IPS-18a (cell line): ENCODE measurements around the gene SQSTM1.
"Not testable (repeated sequence)": the region's sequence is repeated elsewhere in the genome, so short reads cannot be mapped to it uniquely, and the experiment has no call there.

Experiments used
- H3K27ac ChIP-seq: one replicate; pipeline ENCODE4 v1.5.1; 2013; ENCODE audit warnings: low read length
- H3K27me3 ChIP-seq: one replicate; pipeline ENCODE4 v1.6.1; 2013; ENCODE audit warnings: mild to moderate bottlenecking, low read length; ENCODE audit not compliant: control insufficient read depth, insufficient read depth
- H3K36me3 ChIP-seq: one replicate; pipeline ENCODE4 v1.6.1; 2013; ENCODE audit warnings: low read depth, low read length; ENCODE audit not compliant: control insufficient read depth
- H3K4me1 ChIP-seq: one replicate; pipeline ENCODE4 v1.6.1; 2013; ENCODE audit warnings: low read depth, low read length; ENCODE audit not compliant: control insufficient read depth
- H3K4me3 ChIP-seq: one replicate; pipeline ENCODE4 v1.5.1; 2013; ENCODE audit warnings: low read length
- H3K9ac ChIP-seq: one replicate; pipeline ENCODE4 v1.6.1; 2013; ENCODE audit warnings: mild to moderate bottlenecking, low read length, moderate library complexity
- H3K9me3 ChIP-seq: one replicate; pipeline ENCODE4 v1.6.1; 2013; ENCODE audit warnings: low read depth, low read length; ENCODE audit not compliant: control insufficient read depth

Gene SQSTM1

GRCh38 chr5:179783128-179783527, 37.6 kb upstream of the SQSTM1 start:
- H3K27ac ChIP-seq, result no peak overlapping the region

GRCh38 chr5:179786861-179787260, 33.8 kb upstream of the SQSTM1 start:
- H3K4me1 ChIP-seq, result no peaks in the 10 kb centered on the region
- no peaks in the 10 kb centered on the region for H3K36me3 ChIP-seq
- no peak overlapping the region for H3K4me3 ChIP-seq
- no peaks in the 10 kb centered on the region for H3K27me3 ChIP-seq
- no peak overlapping the region for H3K9ac ChIP-seq
- H3K27ac ChIP-seq, result no peak overlapping the region
- H3K9me3 ChIP-seq, result no peaks in the 10 kb centered on the region

More at GRCh38 chr5:179783128-179783527, 37.6 kb upstream of the SQSTM1 start:
- Histone ChIP-seq H3K9me3 (no peaks in the 10 kb centered on the region), H3K9ac (no peak overlapping the region), H3K4me3 (no peak overlapping the region), H3K27me3 (no peaks in the 10 kb centered on the region), H3K36me3 (peaks cover 6% of the 10 kb centered on the region), H3K4me1 (no peaks in the 10 kb centered on the region)

GRCh38 chr5:179788193-179788854, 32.4 kb upstream of the SQSTM1 start:
- H3K36me3 ChIP-seq, result no peaks in the 10 kb centered on the region
- H3K4me3 ChIP-seq, result no peak overlapping the region
- H3K9me3 ChIP-seq, result no peaks in the 10 kb centered on the region
- no peak overlapping the region for H3K9ac ChIP-seq
- no peaks in the 10 kb centered on the region for H3K4me1 ChIP-seq
- no peak overlapping the region for H3K27ac ChIP-seq
- no peaks in the 10 kb centered on the region for H3K27me3 ChIP-seq

- not testable (repeated sequence) for H3K9me3 ChIP-seq, H3K27ac ChIP-seq, H3K4me1 ChIP-seq, H3K9ac ChIP-seq, H3K27me3 ChIP-seq, H3K36me3 ChIP-seq, H3K4me3 ChIP-seq
Observed at GRCh38 chr5:179789278-179789677, 31.4 kb upstream of the SQSTM1 start.

DNA sequence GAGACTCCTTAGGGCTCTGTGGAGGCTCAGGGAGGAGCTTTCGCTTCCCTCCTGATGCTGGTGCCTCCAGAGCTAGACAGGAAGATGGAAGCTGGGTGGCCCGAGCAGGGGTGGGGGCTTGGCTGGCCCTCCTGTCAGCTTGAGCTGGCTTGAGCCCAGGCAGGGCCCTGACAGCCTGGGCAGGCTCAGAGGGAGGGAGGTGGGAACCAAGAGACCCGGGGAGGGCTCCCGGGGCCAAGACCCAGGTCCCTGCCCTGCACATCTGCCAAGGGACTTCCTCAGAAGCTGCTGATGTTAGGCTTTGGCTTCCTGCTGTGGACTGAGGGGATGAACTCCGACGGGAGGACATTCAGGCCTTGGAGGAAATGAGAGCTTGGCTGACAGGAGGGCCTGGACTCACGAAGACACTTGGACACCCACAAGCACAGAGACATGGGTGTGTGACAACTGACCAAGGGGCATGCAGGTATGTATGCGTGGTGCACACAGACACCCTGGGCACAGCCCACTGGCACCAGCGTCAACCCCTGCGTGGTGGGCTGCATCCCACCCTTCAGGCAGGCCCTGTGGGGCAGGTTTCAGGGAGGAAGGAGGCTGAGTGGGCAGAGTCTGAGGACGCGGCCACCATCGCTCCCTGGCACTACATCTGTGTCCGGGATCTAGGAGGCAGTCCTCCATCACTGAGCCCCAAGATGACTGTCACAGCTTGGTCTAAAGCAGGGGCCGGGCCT, 28.7 kb upstream of the SQSTM1 start:
- no peaks in the 10 kb centered on the region for H3K27me3 ChIP-seq
- H3K9ac ChIP-seq, result no peak overlapping the region
- no peak overlapping the region for H3K4me3 ChIP-seq
- no peak overlapping the region for H3K27ac ChIP-seq
- H3K9me3 ChIP-seq, result no peaks in the 10 kb centered on the region
- no peaks in the 10 kb centered on the region for H3K36me3 ChIP-seq
- H3K4me1 ChIP-seq, result no peaks in the 10 kb centered on the region

GRCh38 chr5:179792612-179793467, 27.9 kb upstream of the SQSTM1 start:
- H3K27ac ChIP-seq, result no peak overlapping the region
- H3K27me3 ChIP-seq, result no peaks in the 10 kb centered on the region
- H3K4me3 ChIP-seq, result no peak overlapping the region
- H3K36me3 ChIP-seq, result no peaks in the 10 kb centered on the region
- no peak overlapping the region for H3K9ac ChIP-seq
- H3K4me1 ChIP-seq, result no peaks in the 10 kb centered on the region
- no peaks in the 10 kb centered on the region for H3K9me3 ChIP-seq

GRCh38 chr5:179793468-179794139, 27.1 kb upstream of the SQSTM1 start, which contains the start of gene LTC4S:
LTC4S (plus strand) TSS chr5:179793986; CDS start chr5:179794081, 95 bp downstream.
- H3K27ac ChIP-seq, result no peak within 1 kb of the TSS

GRCh38 chr5:179794171-179794570, 26.5 kb upstream of the SQSTM1 start:
- Histone ChIP-seq H3K27me3 (no peaks in the 10 kb centered on the region), H3K9ac (no peak overlapping the region), H3K27ac (no peak overlapping the region), H3K9me3 (no peaks in the 10 kb centered on the region), H3K4me1 (no peaks in the 10 kb centered on the region), H3K36me3 (peaks cover 4% of the 10 kb centered on the region), H3K4me3 (no peak overlapping the region)

More at GRCh38 chr5:179793468-179794139, 27.1 kb upstream of the SQSTM1 start, which contains the start of gene LTC4S:
- Histone ChIP-seq H3K9me3 (no peaks in the 10 kb centered on the region), H3K9ac (no peak within 1 kb of the TSS), H3K27me3 (no peaks in the 10 kb centered on the region), H3K36me3 (peaks cover 4% of the 10 kb centered on the region), H3K4me3 (peak within 1 kb of the TSS; percentile 70), H3K4me1 (no peaks in the 10 kb centered on the region)

- Histone ChIP-seq H3K27ac (no peak overlapping the region), H3K9me3 (no peaks in the 10 kb centered on the region), H3K4me3 (peak overlapping the region; percentile 70), H3K36me3 (peaks cover 5% of the 10 kb centered on the region), H3K27me3 (no peaks in the 10 kb centered on the region), H3K9ac (no peak overlapping the region), H3K4me1 (no peaks in the 10 kb centered on the region)
Observed at GRCh38 chr5:179794575-179794974, 26.1 kb upstream of the SQSTM1 start.

GRCh38 chr5:179795049-179795862, 25.4 kb upstream of the SQSTM1 start:
- Histone ChIP-seq H3K27me3 (no peaks in the 10 kb centered on the region), H3K4me3 (peak overlapping the region; percentile 70), H3K4me1 (no peaks in the 10 kb centered on the region), H3K27ac (no peak overlapping the region), H3K9ac (peak overlapping the region; percentile 36), H3K9me3 (no peaks in the 10 kb centered on the region), H3K36me3 (peaks cover 12% of the 10 kb centered on the region)
